GM19025 (cell line): Measurements from ENCODE around the gene SLC16A2.
"Not testable (repeated sequence)": the region's sequence is repeated elsewhere in the genome, so short reads cannot be mapped to it uniquely, and the experiment has no call there.

Experiments
- ATAC-seq: cut with Tn5 transposase; IDR thresholded peaks from one replicate; pipeline ENCODE4 v1.9.1; 2021; ENCODE audit warnings: mild to moderate bottlenecking, low read depth, moderate library complexity; ENCODE audit not compliant: unreplicated experiment

SLC16A2 gene

DNA sequence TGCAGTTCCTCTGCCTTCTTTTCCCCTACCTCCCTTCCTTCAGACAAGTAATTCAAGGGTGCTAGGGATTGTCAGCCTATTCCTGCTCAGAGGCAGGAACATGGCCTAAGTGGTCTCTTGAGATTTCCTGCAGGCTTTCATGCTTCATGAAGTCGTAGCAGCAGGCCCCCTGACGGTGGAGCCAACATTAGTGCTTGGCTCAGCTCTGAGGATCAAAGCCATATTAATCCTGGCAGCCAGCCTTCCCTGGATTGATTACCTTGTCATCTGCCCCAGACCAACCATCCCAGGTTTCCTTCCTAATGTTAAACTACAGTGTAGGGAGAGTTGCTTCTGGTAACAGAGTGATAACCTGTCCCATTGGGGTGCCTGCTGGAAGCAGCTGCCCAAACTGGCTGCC is 84.1 kb downstream of the SLC16A2 start:
- no peak for ATAC-seq

DNA sequence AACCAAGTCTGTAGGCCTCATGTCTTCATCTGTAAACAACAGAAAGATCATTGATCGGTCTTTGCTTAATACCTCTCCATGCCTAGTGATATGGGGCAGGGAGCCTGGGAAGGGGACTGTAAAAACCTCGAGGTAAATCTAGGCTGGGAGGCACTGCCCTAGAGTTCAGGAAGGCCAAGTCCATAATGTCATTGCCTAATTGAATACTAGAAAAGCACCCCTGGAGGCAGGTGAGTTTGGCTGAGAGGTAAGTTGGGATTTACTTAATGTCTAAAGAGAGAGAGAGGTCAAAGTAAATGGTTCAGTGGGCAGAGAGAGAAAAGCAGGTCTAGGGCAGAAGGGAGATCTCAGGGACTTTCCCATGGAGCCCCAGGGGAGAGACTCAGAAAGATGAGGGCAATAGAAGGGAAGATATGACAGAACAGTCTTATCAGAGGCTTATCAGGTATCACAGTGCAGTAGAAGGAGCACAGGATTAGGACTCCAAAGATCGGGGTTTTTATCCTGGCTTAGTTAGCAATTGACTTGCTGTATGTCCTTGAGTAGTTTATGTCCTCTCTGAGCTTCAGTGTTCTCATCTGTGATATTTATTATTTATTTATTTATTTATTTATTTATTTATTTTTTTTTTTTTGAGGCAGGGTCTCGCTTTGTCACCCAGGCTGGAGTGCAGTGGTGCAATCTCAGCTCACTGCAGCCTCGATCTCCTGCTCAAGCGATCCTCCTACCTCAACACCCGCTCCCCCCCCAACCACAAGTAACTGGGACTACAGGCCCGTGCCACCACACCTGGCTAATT is 85.2 kb downstream of the SLC16A2 start:
- ATAC-seq: peak; percentile 94

GRCh38 chrX:74507191-74507590 is 85.9 kb downstream of the SLC16A2 start:
- ATAC-seq: no peak

DNA sequence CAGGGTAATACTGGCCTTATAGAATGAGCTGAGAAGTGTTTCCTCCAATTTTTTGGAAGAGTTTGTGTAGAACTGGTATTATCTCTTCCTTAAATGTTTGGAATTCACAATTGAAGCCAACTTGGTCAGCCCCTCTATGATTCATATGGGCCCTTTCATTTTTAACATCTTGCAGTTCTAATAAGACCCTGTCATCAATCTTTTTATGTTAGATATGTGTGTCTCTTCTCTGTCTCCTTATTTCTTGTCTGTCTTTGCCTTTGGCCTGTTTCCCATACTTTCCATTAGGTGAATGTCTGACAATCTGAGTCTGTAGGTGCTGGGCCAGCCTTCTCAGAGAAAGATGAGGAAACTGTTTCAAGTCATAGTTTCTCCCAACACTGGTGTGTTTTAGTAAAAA is 88.7 kb downstream of the SLC16A2 start:
- ATAC-seq: no peak

DNA sequence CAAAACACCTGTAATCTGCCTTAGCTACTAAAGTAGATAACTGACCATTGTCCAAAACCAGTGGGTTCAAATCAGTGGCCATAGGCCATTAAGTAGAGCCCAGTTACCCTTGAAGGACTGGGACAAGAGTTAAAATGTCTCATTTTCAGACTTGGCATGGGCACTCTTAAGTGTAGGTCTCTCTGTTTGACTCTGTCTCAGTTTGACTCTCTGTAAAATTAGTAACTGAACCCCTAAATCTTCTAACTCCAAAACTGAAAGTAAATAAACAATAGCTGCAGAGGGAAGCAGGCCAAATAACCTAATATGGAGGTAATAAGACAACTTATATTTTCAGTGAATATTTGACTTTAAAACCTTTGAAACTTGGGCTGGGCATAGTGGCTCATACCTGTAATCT is 89.1 kb downstream of the SLC16A2 start:
- no peak for ATAC-seq

GRCh38 chrX:74511704-74512103 is 90.4 kb downstream of the SLC16A2 start:
- ATAC-seq: no peak

GRCh38 chrX:74514384-74514783 is 93.1 kb downstream of the SLC16A2 start:
- ATAC-seq: no peak

DNA sequence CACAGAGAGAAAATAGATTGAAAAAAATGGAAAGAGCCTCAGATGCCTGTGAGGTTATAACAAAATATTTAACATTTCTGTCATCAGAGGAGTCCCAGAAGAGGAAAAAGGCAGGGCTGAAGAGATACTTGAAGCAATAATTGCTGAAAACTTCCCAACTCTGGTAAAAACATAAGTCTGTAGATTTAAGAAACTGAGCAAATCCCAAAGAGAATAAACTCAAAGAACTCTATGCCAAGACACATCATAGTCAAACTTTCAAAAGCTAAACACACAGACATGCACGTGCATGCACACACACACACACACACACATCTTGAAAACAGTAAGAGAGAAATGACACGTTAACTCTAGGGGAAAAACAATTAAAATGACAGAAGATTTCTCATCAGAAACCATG is 94.1 kb downstream of the SLC16A2 start:
- no peak for ATAC-seq

DNA sequence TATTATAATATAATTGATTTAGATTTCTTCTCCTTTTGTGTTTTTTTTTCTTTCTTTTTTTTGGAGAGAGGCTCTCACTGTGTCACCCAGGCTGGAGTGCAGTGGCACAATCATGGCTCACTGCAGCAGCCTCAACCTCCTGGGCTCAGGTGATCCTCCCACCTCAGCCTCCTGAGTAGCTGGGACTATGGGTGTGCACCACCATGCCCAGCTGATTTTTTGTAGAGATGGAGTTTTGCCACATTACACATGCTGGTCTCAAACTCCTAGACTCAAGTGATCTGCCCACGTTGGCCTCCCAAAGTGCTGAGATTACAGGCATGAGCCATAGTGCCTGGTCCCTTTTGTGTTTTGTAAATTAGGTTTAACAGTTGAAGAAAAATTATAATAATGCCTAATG is 94.7 kb downstream of the SLC16A2 start:
- not testable (repeated sequence) for ATAC-seq

DNA sequence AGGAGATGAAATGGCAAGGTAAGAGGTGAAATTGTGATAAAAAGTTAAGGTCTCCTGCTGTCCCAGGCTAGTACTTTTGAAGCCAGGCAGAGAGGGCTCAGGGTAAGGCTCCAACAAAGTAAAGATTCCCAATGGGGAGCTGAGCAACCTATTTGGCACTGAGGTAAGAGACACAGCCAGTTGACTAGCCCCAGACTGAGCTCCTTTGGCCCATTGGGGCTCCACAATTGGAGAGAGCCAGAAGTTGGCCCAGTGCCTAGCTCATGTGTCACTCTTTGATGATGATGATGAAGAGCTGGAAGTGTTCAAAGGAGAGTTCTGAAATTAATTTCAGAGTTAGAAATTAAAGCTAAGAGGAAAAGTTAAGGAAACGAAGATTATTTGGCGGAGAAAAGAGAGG is 98.6 kb downstream of the SLC16A2 start:
- no peak for ATAC-seq

DNA sequence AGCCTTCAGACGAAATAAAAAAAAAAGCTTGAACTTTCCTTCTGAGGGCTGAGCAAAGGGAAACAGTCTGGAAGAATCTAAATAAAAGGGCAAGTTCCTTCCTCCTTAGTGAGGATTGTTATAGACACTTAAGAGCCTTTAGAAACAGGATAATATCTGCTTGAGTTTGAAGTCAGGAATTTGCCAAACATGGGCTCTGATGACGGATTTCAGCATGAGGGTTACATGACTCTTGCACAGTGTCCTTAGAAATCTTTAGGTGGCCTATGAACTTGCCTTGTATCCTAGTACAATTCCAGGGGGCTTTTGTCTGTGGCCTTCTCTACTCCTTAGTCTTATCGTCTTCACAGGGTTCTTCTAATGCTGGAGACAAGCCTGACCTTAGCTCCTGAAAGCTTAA is 99.0 kb downstream of the SLC16A2 start:
- ATAC-seq: no peak

DNA sequence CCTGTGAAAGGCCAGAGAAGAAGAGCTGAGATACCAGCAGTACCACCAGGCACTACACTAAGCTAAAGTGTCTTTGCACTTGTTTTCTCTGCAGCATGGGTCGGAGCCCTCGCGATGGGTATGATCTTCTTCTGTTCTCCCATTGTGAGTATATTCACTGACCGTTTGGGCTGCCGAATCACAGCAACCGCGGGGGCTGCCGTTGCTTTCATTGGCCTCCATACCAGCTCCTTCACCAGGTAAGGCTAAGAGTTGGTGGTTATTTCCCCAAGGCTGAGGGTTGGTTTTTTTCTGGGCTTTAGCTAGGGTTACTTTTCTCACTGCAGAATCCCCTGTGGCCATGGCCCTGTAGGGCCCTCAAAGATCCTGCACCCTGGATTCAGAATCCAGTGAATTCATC is 99.6 kb downstream of the SLC16A2 start:
- ATAC-seq: no peak

DNA sequence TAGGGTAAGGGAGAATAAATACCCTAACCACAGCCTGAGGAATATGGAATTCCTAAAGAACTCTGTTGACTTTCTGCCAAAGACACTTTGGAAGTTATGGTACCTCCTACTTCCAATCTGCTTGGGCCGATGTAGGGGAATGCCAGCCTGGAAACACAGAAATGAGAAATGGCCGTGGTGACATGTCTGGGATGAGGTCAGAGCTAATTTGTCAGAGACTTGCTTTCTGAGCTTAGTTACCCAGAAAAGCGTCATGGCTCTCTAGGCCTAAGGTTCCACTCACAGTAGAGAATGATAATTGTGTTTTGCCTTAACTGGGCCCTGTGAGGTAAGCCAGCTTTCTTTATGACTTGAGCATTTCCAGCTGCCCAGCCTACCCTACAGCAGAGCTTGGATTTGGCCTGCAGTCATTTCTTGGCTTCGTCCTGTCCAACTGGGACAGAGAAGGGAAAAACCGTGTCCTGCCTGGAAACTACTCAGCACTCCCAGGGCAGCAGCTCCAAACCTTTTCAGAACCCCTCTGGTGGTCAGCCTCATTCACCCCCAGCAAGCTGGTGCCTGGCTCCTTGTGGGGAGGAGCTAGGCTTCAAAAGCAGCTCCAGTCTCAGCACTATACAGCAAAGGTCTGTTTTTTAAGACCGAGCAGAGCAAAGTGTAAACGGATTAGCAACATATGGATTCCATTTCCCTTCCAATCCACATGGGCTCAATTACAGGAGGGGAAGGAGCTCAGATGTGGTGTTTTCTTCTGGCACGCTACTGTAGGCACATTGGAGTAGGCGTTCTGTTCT is 100.9 kb downstream of the SLC16A2 start:
- ATAC-seq: no peak

GRCh38 chrX:74523224-74523623 is 101.9 kb downstream of the SLC16A2 start:
- ATAC-seq: no peak

- no peak for ATAC-seq
Observed at GRCh38 chrX:74523870-74524735, 102.8 kb downstream of the SLC16A2 start.

GRCh38 chrX:74525116-74525515 is 103.8 kb downstream of the SLC16A2 start:
- no peak for ATAC-seq

- ATAC-seq: no peak
Observed at GRCh38 chrX:74526764-74527163, 105.5 kb downstream of the SLC16A2 start.

GRCh38 chrX:74527350-74527749 is 106.1 kb downstream of the SLC16A2 start:
- no peak for ATAC-seq

- no peak for ATAC-seq
Observed at GRCh38 chrX:74529311-74529710, 108.0 kb downstream of the SLC16A2 start.

DNA sequence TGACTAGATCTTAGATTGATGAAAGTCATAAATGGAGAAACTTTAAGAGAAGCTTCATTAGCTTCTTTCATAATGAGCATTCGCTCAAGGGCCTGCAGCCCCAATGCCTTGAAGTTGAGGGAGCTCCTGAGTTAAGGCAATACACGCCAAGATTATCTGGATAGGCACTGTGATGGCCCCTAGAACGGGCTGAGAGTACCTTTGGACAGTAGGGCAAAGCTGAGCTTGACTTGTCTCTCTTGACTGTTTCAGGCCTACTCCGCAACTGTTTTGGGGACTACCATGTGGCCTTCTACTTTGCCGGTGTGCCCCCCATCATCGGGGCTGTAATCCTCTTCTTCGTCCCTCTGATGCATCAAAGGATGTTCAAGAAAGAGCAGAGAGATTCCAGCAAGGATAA is 109.8 kb downstream of the SLC16A2 start:
- ATAC-seq: no peak

GRCh38 chrX:74534569-74535038 is 113.3 kb downstream of the SLC16A2 start:
- peak; percentile 52 for ATAC-seq
